Ascending aorta (tissue), 2 donors: ENCODE results near the gene STK17A. TPM values are rescaled to one million over a fixed set of nuclear protein-coding genes. Genes with fewer than 3 reads are reported as not detected.

Source experiments
- DNase-seq, 2 donors: peaks; one replicate each; pipeline ENCODE4 v3.0.0-alpha.2; 2019; ENCODE audit warnings: low spot score in 2 of 2
- H3K27ac ChIP-seq, 2 donors: fragments of 200-600 bp; sonication (generic); one replicate each; pipeline ENCODE4 v1.5.1; 2016 to 2017; ENCODE audit warnings: mild to moderate bottlenecking in 1 of 2
- H3K27me3 ChIP-seq: fragments of 200-600 bp; sonication (generic); one replicate; pipeline ENCODE4 v1.5.1; 2017
- H3K36me3 ChIP-seq, 2 donors: fragments of 200-600 bp; sonication (generic); one replicate each; pipeline ENCODE4 v1.5.1; 2016
- H3K4me1 ChIP-seq, 2 donors: fragments of 200-600 bp; sonication (generic); one replicate each; pipeline ENCODE4 v1.5.1; 2016 to 2017; ENCODE audit warnings: mild to moderate bottlenecking in 1 of 2
- H3K4me3 ChIP-seq, 2 donors: fragments of 200-600 bp; sonication (generic); one replicate each; pipeline ENCODE4 v1.5.1; 2016 to 2017; ENCODE audit warnings: mild to moderate bottlenecking in 1 of 2
- H3K9me3 ChIP-seq, 2 donors: fragments of 200-600 bp; sonication (generic); one replicate each; pipeline ENCODE4 v1.5.1; 2016
- intact Hi-C: fragments of 100-400 bp; cut with DNase I; formaldehyde crosslinking; loops from one replicate; pipeline ENCODE4 v1.15.1; 2023
- total RNA-seq: library from RNA; depleted of rRNA; stranded (reverse); fragments of >200 nt; gene quantifications from one replicate; pipeline ENCODE4 v1.1.0, GENCODE V29; 2016
- TF ChIP-seq, protein P1 (sequence below), 3 experiments: fragments of 200-600 bp in 2 of 3; fragments of 450-650 bp in 1 of 3; sonication (generic) in 2 of 3; IDR thresholded peaks; one replicate each; pipeline ENCODE4 v1.5.1; 2016 to 2019; ENCODE audit warnings: antibody characterized with exemption in 3 of 3, mild to moderate bottlenecking in 1 of 3, moderate library complexity in 1 of 3

STK17A gene
- total RNA-seq, 1 donor from 2014 or later = 9.6 TPM

DNA sequence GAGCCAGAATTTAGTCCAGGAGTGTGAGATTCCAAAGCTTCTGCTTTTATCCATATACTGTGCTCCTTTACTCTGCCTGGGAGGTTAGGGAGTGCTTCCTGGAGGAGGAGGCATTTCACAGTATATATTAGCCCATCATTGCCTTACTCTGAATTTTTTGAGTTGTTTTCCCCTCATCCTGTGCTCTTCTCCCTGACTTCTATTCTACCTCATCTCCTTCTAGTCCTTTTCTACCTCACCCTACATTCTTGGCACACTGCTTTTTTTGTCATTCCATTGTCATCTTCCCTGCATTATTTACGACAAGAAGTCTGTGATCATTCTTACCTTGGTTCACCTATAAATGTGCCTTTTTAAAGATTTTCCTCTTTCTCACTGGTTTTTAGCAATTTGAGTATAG is 21.3 kb downstream of the STK17A start:
- DNase-seq = no peak
- TF ChIP-seq, protein P1, sequence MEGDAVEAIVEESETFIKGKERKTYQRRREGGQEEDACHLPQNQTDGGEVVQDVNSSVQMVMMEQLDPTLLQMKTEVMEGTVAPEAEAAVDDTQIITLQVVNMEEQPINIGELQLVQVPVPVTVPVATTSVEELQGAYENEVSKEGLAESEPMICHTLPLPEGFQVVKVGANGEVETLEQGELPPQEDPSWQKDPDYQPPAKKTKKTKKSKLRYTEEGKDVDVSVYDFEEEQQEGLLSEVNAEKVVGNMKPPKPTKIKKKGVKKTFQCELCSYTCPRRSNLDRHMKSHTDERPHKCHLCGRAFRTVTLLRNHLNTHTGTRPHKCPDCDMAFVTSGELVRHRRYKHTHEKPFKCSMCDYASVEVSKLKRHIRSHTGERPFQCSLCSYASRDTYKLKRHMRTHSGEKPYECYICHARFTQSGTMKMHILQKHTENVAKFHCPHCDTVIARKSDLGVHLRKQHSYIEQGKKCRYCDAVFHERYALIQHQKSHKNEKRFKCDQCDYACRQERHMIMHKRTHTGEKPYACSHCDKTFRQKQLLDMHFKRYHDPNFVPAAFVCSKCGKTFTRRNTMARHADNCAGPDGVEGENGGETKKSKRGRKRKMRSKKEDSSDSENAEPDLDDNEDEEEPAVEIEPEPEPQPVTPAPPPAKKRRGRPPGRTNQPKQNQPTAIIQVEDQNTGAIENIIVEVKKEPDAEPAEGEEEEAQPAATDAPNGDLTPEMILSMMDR (IDR thresholded peaks at IDR 0.05) = no peak
- peaks cover 0 to 7% of the 10 kb centered on the region in 2 donors for H3K4me1 ChIP-seq
- no peaks in the 10 kb centered on the region for H3K27me3 ChIP-seq
- intact Hi-C loops = no loop called here
- H3K27ac ChIP-seq = no peak overlapping the region
- no peaks in the 10 kb centered on the region for H3K9me3 ChIP-seq
- H3K4me3 ChIP-seq = no peak overlapping the region
- H3K36me3 ChIP-seq = peaks cover 14% of the 10 kb centered on the region in 2 donors

- Histone ChIP-seq H3K36me3 (peaks cover 12 to 14% of the 10 kb centered on the region in 2 donors), H3K4me1 (peaks cover 9 to 29% of the 10 kb centered on the region in 2 donors), H3K9me3 (no peaks in the 10 kb centered on the region), H3K27me3 (no peaks in the 10 kb centered on the region), H3K4me3 (no peak overlapping the region), H3K27ac (peak overlapping the region; percentile 19 to 35)
- TF ChIP-seq, protein P1 (IDR thresholded peaks at IDR 0.05) = no peak
- intact Hi-C loops = no loop called here
- DNase-seq = no peak
These were observed 26.2 kb downstream of the STK17A start for GRCh38 chr7:43609097-43609496.

DNA sequence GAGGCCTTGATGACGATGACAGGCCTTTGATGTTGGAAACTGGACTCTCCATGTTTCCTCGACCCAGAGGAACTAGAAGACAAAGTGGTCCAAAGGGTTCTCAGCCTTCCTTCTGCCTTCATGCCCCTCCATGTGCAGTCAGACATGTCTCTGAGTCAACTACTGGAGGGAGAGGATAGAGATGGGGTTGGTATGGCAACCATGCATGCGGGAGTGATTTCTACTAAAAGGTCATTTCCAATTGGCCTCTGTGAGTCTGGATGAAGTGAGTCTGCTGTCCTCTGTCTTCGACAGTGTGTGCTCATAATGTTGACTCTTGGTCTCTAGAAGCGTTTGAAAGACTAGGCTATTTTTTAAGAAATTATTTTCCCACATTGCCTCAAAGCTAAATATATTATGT is 29.2 kb downstream of the STK17A start:
- peaks cover 11 to 31% of the 10 kb centered on the region in 2 donors for H3K4me1 ChIP-seq
- peak overlapping the region; percentile 75 to 80 for H3K27ac ChIP-seq
- TF ChIP-seq, protein P1 (IDR thresholded peaks at IDR 0.05) = no peak
- H3K4me3 ChIP-seq = peak overlapping the region in 1 of 2 donors; percentile 24
- no peaks in the 10 kb centered on the region for H3K9me3 ChIP-seq
- peaks cover 12 to 14% of the 10 kb centered on the region in 2 donors for H3K36me3 ChIP-seq
- intact Hi-C loops = loop anchor here (5.0 kb wide), 1 partner anchor 35 kb away; no protein-coding TSS in a partner anchor
- H3K27me3 ChIP-seq = no peaks in the 10 kb centered on the region
- DNase-seq = no peak

DNA sequence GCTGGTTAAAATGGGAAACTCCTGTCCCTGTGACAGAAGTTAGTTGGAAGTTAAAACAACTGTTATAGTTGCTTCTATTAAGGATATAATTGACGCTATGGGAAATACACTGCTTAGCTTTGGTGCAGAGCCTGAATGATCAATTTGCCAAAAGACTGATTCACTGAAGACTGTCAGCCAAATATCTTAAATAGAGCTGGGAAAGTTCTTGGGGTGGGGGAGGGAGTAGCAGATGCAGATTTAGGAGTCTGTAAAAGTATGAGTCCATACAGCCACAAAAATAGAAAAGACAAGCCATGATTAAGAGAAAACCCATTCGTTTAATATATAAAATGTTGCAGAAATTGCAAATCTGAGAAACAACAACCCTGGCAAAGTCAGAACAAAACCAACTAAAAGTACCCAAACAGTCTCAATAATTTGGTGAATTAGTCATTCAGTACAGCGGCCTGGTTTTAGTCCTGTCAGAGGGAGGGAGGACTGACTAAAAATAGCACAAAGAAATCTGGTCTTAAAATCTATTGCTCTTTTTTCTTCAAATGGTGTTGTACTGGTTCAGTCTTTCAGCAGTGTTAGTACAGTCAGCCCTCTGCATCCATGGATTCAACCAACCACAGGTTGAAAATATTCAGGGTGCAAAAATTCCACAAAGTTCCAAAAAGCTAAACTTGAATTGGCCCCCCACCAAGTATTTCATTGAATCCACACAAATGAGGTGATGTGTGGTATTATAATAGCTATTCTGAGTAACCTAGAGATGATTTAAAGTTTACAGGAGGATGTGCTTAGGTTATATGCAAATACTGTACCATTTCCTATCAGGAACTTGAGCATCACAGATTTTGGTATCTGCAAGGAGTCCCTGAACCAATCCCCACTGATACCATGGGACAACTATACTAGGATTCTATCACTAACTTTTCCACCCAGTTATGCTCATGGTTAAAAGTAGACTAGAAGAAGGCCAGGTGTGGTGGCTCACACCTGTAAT is 30.0 kb downstream of the STK17A start:
- peak overlapping the region; percentile 75 to 80 for H3K27ac ChIP-seq
- no peaks in the 10 kb centered on the region for H3K9me3 ChIP-seq
- H3K4me1 ChIP-seq = peaks cover 13 to 37% of the 10 kb centered on the region in 2 donors
- DNase-seq = no peak
- H3K27me3 ChIP-seq = no peaks in the 10 kb centered on the region
- H3K4me3 ChIP-seq = peak overlapping the region in 1 of 2 donors; percentile 24
- H3K36me3 ChIP-seq = peaks cover 12 to 14% of the 10 kb centered on the region in 2 donors
- intact Hi-C loops = loop anchor here (5.0 kb wide), 1 partner anchor 34 kb away; no protein-coding TSS in a partner anchor
- TF ChIP-seq, protein P1 (IDR thresholded peaks at IDR 0.05) = no peak

GRCh38 chr7:43615558-43616145 is 32.7 kb downstream of the STK17A start:
- Histone ChIP-seq H3K27me3 (no peaks in the 10 kb centered on the region), H3K36me3 (peaks cover 7 to 8% of the 10 kb centered on the region in 2 donors), H3K4me1 (peaks cover 19 to 43% of the 10 kb centered on the region in 2 donors), H3K9me3 (no peaks in the 10 kb centered on the region), H3K4me3 (no peak overlapping the region), H3K27ac (peak overlapping the region; percentile 41 to 52)
- no peak for DNase-seq
- intact Hi-C loops = no loop called here
- TF ChIP-seq, protein P1 (IDR thresholded peaks at IDR 0.05) = no peak
